ENCODE measurements around the gene NPHP4.

NPHP4 gene

GRCh38 chr1:6002714-6003501 lies 10.7 kb upstream of the NPHP4 start:
- Mint-ChIP-seq H3K9me3 (no peaks in the 10 kb centered on the region), H3K4me1 (ENCODE audit: low read depth) (peaks cover 17% of the 10 kb centered on the region), H3K4me3 (no peak overlapping the region), H3K27ac (no peak overlapping the region), H3K36me3 (ENCODE audit: low read depth) (peaks cover 7% of the 10 kb centered on the region), H3K27me3 (ENCODE audit: low read depth) (no peaks in the 10 kb centered on the region)

GRCh38 chr1:6001992-6002576 lies 9.9 kb upstream of the NPHP4 start:
- Mint-ChIP-seq H3K9me3 (no peaks in the 10 kb centered on the region), H3K27ac (no peak overlapping the region), H3K27me3 (ENCODE audit: low read depth) (no peaks in the 10 kb centered on the region), H3K4me1 (ENCODE audit: low read depth) (peaks cover 19% of the 10 kb centered on the region), H3K36me3 (ENCODE audit: low read depth) (peaks cover 9% of the 10 kb centered on the region), H3K4me3 (no peak overlapping the region)

GRCh38 chr1:6000444-6001288 lies 8.4 kb upstream of the NPHP4 start:
- H3K36me3 Mint-ChIP-seq (ENCODE audit: low read depth), result peaks cover 9% of the 10 kb centered on the region
- H3K27me3 Mint-ChIP-seq (ENCODE audit: low read depth), result no peaks in the 10 kb centered on the region
- no peak overlapping the region for H3K27ac Mint-ChIP-seq
- no peaks in the 10 kb centered on the region for H3K9me3 Mint-ChIP-seq
- no peak overlapping the region for H3K4me3 Mint-ChIP-seq
- peaks cover 20% of the 10 kb centered on the region for H3K4me1 Mint-ChIP-seq (ENCODE audit: low read depth)

GRCh38 chr1:5999711-6000443 lies 7.7 kb upstream of the NPHP4 start:
- peaks cover 9% of the 10 kb centered on the region for H3K36me3 Mint-ChIP-seq (ENCODE audit: low read depth)
- no peak overlapping the region for H3K4me3 Mint-ChIP-seq
- H3K4me1 Mint-ChIP-seq (ENCODE audit: low read depth), result peaks cover 22% of the 10 kb centered on the region
- H3K27ac Mint-ChIP-seq, result no peak overlapping the region
- H3K9me3 Mint-ChIP-seq, result no peaks in the 10 kb centered on the region
- no peaks in the 10 kb centered on the region for H3K27me3 Mint-ChIP-seq (ENCODE audit: low read depth)

GRCh38 chr1:5998906-5999301 lies 6.7 kb upstream of the NPHP4 start:
- Mint-ChIP-seq H3K27ac (no peak overlapping the region), H3K4me1 (ENCODE audit: low read depth) (peaks cover 22% of the 10 kb centered on the region), H3K4me3 (no peak overlapping the region), H3K27me3 (ENCODE audit: low read depth) (no peaks in the 10 kb centered on the region), H3K36me3 (ENCODE audit: low read depth) (peaks cover 12% of the 10 kb centered on the region), H3K9me3 (no peaks in the 10 kb centered on the region)

GRCh38 chr1:5998051-5998905 lies 6.1 kb upstream of the NPHP4 start:
- Mint-ChIP-seq H3K27me3 (ENCODE audit: low read depth) (no peaks in the 10 kb centered on the region), H3K4me1 (ENCODE audit: low read depth) (peaks cover 19% of the 10 kb centered on the region), H3K27ac (peak overlapping the region; percentile 15), H3K36me3 (ENCODE audit: low read depth) (peaks cover 11% of the 10 kb centered on the region), H3K9me3 (no peaks in the 10 kb centered on the region), H3K4me3 (no peak overlapping the region)

GRCh38 chr1:5997316-5997715 lies 5.1 kb upstream of the NPHP4 start:
- Mint-ChIP-seq H3K27me3 (ENCODE audit: low read depth) (no peaks in the 10 kb centered on the region), H3K4me1 (ENCODE audit: low read depth) (peaks cover 19% of the 10 kb centered on the region), H3K36me3 (ENCODE audit: low read depth) (peaks cover 10% of the 10 kb centered on the region), H3K9me3 (no peaks in the 10 kb centered on the region), H3K4me3 (no peak overlapping the region), H3K27ac (no peak overlapping the region)

- Mint-ChIP-seq H3K9me3 (no peaks in the 10 kb centered on the region), H3K4me1 (ENCODE audit: low read depth) (peaks cover 19% of the 10 kb centered on the region), H3K4me3 (no peak overlapping the region), H3K27ac (no peak overlapping the region), H3K27me3 (ENCODE audit: low read depth) (no peaks in the 10 kb centered on the region), H3K36me3 (ENCODE audit: low read depth) (peaks cover 10% of the 10 kb centered on the region)
Observed at GRCh38 chr1:5996641-5997270, 4.5 kb upstream of the NPHP4 start.

- H3K4me3 Mint-ChIP-seq, result no peak overlapping the region
- H3K36me3 Mint-ChIP-seq (ENCODE audit: low read depth), result peaks cover 10% of the 10 kb centered on the region
- H3K27me3 Mint-ChIP-seq (ENCODE audit: low read depth), result no peaks in the 10 kb centered on the region
- H3K4me1 Mint-ChIP-seq (ENCODE audit: low read depth), result peaks cover 22% of the 10 kb centered on the region
- no peaks in the 10 kb centered on the region for H3K9me3 Mint-ChIP-seq
- no peak overlapping the region for H3K27ac Mint-ChIP-seq
Observed at GRCh38 chr1:5995871-5996630, 3.8 kb upstream of the NPHP4 start.

GRCh38 chr1:5994713-5995621 lies 2.7 kb upstream of the NPHP4 start:
- Mint-ChIP-seq H3K4me1 (ENCODE audit: low read depth) (peaks cover 25% of the 10 kb centered on the region), H3K27me3 (ENCODE audit: low read depth) (no peaks in the 10 kb centered on the region), H3K9me3 (no peaks in the 10 kb centered on the region), H3K27ac (peak overlapping the region; percentile 98), H3K36me3 (ENCODE audit: low read depth) (peaks cover 7% of the 10 kb centered on the region), H3K4me3 (peak overlapping the region; percentile 93)

GRCh38 chr1:5993556-5994491 lies 1.6 kb upstream of the NPHP4 start:
- Mint-ChIP-seq H3K4me3 (peak overlapping the region; percentile 93), H3K27ac (peak overlapping the region; percentile 98), H3K9me3 (no peaks in the 10 kb centered on the region), H3K36me3 (ENCODE audit: low read depth) (peaks cover 7% of the 10 kb centered on the region), H3K27me3 (ENCODE audit: low read depth) (no peaks in the 10 kb centered on the region), H3K4me1 (ENCODE audit: low read depth) (peaks cover 27% of the 10 kb centered on the region)
